Loucy (cell line): ENCODE data around the gene KCNQ2.

Experiments
- EZH2phosphoT487 ChIP-seq: fragments of 200-600 bp; IDR thresholded peaks from 2 replicates; pipeline ENCODE4 v1.6.1; 2018; ENCODE audit warnings: antibody characterized with exemption, mild to moderate bottlenecking, moderate library complexity, borderline replicate concordance
- TF ChIP-seq, protein P1 (sequence below): fragments of 200-600 bp; sonication (generic); conservative IDR thresholded peaks from 2 replicates; pipeline ENCODE4 v1.5.1; 2014; ENCODE audit warnings: mild to moderate bottlenecking, antibody characterized with exemption, low read length

- TF ChIP-seq, protein P1, sequence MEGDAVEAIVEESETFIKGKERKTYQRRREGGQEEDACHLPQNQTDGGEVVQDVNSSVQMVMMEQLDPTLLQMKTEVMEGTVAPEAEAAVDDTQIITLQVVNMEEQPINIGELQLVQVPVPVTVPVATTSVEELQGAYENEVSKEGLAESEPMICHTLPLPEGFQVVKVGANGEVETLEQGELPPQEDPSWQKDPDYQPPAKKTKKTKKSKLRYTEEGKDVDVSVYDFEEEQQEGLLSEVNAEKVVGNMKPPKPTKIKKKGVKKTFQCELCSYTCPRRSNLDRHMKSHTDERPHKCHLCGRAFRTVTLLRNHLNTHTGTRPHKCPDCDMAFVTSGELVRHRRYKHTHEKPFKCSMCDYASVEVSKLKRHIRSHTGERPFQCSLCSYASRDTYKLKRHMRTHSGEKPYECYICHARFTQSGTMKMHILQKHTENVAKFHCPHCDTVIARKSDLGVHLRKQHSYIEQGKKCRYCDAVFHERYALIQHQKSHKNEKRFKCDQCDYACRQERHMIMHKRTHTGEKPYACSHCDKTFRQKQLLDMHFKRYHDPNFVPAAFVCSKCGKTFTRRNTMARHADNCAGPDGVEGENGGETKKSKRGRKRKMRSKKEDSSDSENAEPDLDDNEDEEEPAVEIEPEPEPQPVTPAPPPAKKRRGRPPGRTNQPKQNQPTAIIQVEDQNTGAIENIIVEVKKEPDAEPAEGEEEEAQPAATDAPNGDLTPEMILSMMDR = no peak
- TF ChIP-seq EZH2phosphoT487 = no peak
These were observed at the start of gene KCNQ2 for GRCh38 chr20:63471981-63472831.
